ENCODE data around the gene SSNA1.

GRCh38 chr9:137168904-137169856 lies 19.3 kb upstream of the SSNA1 start:
- no peak for TF ChIP-seq CTCF (IDR thresholded peaks at IDR 0.05)
- no peak for TF ChIP-seq POLR2AphosphoS5 (IDR thresholded peaks at IDR 0.05)
- no peak for TF ChIP-seq EP300 (IDR thresholded peaks at IDR 0.05)
